ENCODE results near the gene FCHO1. TPM values are rescaled to one million over a fixed set of nuclear protein-coding genes. Genes with fewer than 3 reads are reported as not detected.

The FCHO1 gene
- total and polyA plus RNA-seq, 3 donors from 2014 or later = 9.8 to 15.6 (median 12.8) TPM

DNA sequence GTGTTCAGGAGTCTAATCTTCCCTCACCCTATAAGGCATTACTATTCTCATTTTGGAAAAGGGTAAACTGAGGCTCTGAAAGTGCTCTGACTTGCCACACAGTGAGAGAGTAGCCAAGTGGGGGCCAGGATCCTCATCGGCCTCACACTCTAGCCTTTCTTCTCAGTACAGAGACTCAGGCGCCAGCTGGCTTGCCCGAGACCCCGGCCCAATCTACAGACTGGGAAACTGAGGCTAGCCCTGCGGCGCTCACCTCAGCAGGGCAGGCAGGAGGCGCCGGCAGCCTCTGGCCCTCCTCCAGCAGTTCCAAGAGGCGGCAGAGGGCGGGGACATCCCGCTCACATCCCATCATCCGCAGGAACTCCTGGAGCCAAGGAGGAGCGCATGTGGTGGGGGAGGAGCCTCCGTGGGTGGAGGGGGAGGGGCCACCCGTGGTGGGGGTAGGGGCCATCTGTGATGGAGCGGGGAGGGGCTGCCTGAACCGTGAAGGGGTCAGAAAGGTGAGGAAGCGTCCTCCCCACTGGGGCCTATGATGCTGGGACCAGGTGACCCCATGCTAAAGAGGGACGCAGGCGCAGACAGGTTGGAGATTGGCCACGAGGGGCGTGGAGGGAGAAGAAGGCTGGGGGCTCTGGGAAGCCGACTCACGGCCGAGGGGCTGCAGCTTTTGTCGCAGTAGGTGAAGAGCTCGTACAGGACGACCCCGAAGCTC is 78.7 kb downstream of the FCHO1 start:
- no peaks in the 10 kb centered on the region for H3K27me3 ChIP-seq
- WGBS, 2 donors = 19 to 23% methylated on average over 20 to 27 of the region's 29 CpGs
- peak overlapping the region; percentile 34 to 72 for H3K27ac ChIP-seq
- peaks cover 3% of the 10 kb centered on the region for H3K4me1 ChIP-seq
- DNase-seq = peak; percentile 61
- no peak for TF ChIP-seq POLR2A (IDR thresholded peaks at IDR 0.05)
- no peak for TF ChIP-seq CTCF (IDR thresholded peaks at IDR 0.05)
- intact Hi-C loops (cut with DNase I; ENCODE audit: low total_unique reads) = no loop called here
- H3K9me3 ChIP-seq = no peaks in the 10 kb centered on the region
- no peaks in the 10 kb centered on the region for H3K36me3 ChIP-seq (ENCODE audit: low read depth, missing control alignments)
- H3K4me3 ChIP-seq = peak overlapping the region; percentile 26 to 51

DNA sequence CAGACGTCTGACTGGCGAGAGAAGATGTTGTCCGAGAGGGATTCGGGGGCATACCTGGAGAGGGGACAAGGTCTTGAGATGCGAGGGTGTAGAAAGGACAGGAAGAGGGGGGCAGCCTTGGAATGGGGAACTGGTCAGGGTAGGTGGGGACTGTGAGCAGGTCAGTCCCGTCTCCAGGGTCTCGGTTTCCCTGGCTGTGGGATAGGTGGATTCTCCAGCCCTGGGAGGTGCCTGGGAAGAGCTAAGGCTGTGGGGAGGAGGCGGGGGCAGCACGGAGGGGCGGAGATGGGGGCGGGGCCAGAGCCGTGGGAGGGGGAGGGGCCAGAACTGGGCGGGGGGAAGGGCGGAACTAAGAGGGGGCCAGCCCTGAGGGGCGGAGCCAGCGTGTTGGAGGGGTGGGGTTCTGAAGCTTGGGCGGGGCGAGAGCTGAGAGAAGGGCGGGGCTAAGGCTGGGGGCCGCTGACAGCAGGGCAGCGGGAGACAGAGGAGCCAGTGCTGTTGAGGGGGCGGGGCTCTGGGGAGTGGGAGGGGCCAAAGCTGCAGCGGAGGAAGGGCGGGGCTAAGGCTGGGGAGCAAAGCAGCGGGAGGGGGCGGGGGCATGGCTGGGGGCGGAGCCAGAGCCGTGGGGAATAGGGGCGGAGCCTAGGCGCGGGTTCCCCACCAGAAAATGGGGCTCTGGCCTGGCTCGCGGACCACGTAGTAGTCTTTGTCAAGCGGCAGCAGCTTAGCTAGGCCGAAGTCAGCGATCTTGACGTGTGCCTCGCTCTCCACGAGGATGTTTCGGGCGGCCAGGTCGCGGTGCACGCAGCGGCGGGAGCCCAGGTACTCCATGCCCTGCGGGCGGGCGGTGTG is 79.5 kb downstream of the FCHO1 start:
- TF ChIP-seq CTCF (IDR thresholded peaks at IDR 0.05) (no peak), POLR2A (IDR thresholded peaks at IDR 0.05) (no peak)
- 31 to 47% methylated on average over 23 to 43 of the region's 50 CpGs for WGBS, 2 donors
- H3K27ac ChIP-seq = peak overlapping the region; percentile 34 to 72
- DNase-seq = peak; percentile 86
- intact Hi-C loops (cut with DNase I; ENCODE audit: low total_unique reads) = no loop called here
- H3K9me3 ChIP-seq = no peaks in the 10 kb centered on the region
- peak overlapping the region; percentile 26 to 51 for H3K4me3 ChIP-seq
- no peaks in the 10 kb centered on the region for H3K36me3 ChIP-seq (ENCODE audit: low read depth, missing control alignments)
- H3K4me1 ChIP-seq = peaks cover 3% of the 10 kb centered on the region
- no peaks in the 10 kb centered on the region for H3K27me3 ChIP-seq

DNA sequence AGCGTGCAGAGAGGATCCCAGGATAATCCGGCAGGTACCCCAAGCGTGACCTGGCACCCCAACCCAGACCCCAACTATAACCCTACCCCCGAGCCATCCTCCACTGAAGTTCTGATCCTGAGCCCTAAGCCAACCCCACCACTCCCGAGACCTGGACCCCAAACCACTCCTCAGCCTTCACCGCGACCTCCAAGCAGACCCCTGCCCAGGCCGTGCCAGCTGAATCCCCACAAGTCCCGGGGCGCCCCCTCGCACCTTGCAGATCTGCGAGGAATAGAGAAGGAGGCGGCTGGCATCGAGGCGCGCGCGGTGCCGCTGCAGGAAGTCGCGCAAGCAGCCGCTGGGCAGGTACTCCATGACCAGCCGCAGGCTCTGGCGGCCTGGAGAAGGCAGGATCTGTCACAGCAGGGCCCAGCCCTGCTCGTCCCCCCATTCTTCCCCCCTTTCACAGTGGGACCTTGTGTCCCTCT is 80.2 kb downstream of the FCHO1 start:
- H3K9me3 ChIP-seq = no peaks in the 10 kb centered on the region
- no peak overlapping the region for H3K27ac ChIP-seq
- TF ChIP-seq POLR2A (IDR thresholded peaks at IDR 0.05) (no peak), CTCF (IDR thresholded peaks at IDR 0.05) (no peak)
- peaks cover 3% of the 10 kb centered on the region for H3K4me1 ChIP-seq
- 60 to 66% methylated on average over 8 to 25 of the region's 25 CpGs for WGBS, 2 donors
- H3K4me3 ChIP-seq = peak overlapping the region; percentile 18 to 41
- DNase-seq = no peak
- no peaks in the 10 kb centered on the region for H3K27me3 ChIP-seq
- H3K36me3 ChIP-seq (ENCODE audit: low read depth, missing control alignments) = no peaks in the 10 kb centered on the region
- intact Hi-C loops (cut with DNase I; ENCODE audit: low total_unique reads) = no loop called here

GRCh38 chr19:17832443-17833208 is 81.3 kb downstream of the FCHO1 start:
- Histone ChIP-seq H3K9me3 (no peaks in the 10 kb centered on the region), H3K36me3 (ENCODE audit: low read depth, missing control alignments) (no peaks in the 10 kb centered on the region), H3K27me3 (no peaks in the 10 kb centered on the region), H3K4me1 (peaks cover 3% of the 10 kb centered on the region), H3K4me3 (no peak overlapping the region), H3K27ac (no peak overlapping the region)
- intact Hi-C loops (cut with DNase I; ENCODE audit: low total_unique reads) = no loop called here
- no peak for DNase-seq
- 83 to 87% methylated on average over 4 to 17 of the region's 17 CpGs for WGBS, 2 donors
- TF ChIP-seq POLR2A (IDR thresholded peaks at IDR 0.05) (no peak), CTCF (IDR thresholded peaks at IDR 0.05) (no peak)

All from testis (tissue), 3 donors.